NCI-H2107 (cell line): ENCODE results near the gene PRKCH.

Source experiments
- DNase-seq: peaks from one replicate; lab custom pipeline; 2025; lab: John Stamatoyannopoulos, UW

Gene PRKCH

DNA sequence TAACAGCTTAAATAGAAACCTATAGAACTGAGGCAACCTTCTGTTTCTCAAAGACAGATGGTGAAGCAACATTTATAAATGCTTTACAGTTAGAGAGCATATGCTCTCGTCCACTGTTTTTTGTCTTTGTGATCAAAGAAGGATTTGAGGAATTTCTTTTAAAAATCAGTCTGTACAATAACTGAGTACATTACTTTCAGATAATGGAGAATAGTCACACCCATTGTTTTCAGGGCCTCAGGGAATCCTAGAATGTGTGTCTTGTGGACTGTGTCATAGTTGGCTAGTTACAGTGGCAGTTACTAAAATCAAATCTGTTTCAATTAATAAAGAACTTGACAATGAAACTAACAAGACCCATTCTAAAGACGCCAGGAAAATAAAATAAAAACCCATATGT is 107.9 kb downstream of the PRKCH start:
- DNase-seq = no peak

- no peak for DNase-seq
Observed at GRCh38 chr14:61430066-61430757, 108.8 kb downstream of the PRKCH start.

DNA sequence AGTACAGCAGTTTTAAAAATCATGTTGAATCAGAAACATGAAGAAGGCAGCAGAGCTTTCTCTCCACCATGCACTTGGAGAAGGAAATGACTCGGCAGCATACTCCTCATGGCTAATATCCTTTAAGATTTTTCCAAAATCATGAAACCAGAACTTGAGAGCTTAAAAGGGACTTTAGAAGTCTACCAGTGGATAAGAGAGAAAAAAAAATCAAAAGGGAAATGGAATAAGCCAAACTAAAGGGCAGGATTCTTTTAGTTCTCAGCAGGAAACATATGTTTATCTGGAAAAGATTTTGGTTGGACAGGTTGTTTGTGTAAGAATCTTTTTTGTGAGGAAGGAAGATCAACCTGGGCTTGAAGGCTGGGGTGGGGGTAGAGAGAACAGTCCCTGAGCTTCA is 111.8 kb downstream of the PRKCH start:
- DNase-seq = no peak

DNA sequence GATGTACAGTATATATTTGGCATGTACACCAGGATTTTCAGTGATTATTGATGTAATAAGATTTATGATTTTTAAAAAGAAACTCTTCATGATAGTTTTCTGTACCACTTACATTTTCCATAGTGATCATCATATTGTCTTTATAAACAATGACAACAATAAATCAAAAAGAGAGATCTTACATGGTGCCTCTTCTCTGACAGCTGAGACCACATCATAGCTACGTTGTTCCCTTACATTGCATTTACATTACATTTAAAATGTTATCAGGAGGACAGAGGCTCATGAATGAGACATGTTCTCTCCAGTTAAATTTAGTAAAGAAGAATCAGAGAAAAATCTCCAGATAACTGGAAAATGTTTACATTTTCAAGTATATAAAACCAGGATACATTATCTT is 112.4 kb downstream of the PRKCH start:
- no peak for DNase-seq

DNA sequence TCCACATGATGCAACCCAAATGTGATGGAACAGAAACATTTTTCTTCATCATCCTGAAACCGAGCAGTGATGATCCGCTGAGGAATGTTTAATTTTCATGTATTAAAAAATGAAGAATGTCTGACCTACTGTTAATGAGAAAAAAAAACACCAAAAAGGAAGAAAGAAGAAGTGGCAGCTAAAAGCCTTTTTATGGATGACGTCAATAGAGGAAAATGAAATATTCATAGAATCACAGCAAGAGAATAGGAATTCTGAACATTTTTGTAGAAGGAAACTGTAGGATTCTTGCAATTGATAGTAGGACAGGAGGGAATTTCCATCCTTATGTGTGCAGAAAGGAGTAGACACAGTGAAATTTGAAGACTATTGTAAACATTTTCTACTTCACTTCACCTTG is 112.9 kb downstream of the PRKCH start:
- DNase-seq = no peak

DNA sequence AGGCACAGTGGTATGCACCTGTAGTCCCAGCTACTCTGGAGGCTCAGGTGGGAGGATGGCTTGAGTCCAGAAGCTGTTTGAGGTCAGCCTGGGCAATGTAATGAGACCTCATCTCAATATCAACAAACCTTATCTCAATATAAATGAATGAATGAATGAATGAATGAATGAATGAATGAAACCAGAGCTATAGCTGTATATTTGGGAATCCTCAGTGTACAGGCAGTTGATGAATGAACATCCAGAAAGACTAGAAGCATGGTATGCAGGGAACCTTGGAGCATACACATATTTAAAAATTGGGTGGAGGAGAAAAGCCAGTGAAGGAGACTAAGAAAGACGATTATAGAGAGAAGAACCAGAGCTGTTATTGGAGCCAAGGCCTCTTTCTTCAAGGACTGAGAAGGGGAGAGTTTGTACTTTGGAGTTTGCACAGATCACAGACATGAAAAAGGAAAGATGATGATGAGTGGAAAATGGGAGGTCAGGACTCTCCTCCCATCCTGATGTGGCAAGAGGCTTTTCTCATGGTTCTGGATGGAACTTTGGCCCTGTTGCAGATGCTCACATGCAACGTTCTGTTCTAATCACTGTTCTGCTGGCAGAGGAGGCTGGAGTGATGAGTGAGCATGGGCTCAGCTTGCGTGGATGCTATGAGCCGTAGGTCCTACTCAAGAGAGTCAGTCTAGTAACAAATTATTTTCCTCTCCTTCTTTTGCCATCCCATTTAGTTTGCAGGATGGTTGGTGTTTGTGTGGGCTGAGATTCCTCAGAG is 114.4 kb downstream of the PRKCH start:
- DNase-seq = no peak

- DNase-seq = no peak
Observed at GRCh38 chr14:61437381-61437780, 116.0 kb downstream of the PRKCH start.

DNA sequence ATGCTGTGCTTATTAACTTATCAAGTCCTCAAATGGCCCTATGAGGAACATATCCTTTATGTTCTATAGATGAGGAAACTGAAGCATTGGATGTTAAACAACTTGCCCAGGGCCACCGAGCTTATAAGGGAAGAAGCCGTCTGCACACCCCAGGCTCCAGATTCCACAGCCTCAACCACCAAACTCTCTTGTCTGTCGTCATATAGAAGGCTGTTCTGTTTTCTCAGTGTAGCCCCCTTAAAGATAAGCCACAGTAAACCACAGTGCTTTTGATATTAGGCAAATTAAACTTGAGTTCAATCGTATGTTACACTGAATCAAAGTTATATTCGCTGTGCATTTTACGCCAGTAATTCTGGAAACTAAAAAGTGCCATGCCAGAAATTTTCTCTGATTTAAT is 116.7 kb downstream of the PRKCH start:
- DNase-seq = no peak

GRCh38 chr14:61438497-61438859 is 117.1 kb downstream of the PRKCH start:
- no peak for DNase-seq

DNA sequence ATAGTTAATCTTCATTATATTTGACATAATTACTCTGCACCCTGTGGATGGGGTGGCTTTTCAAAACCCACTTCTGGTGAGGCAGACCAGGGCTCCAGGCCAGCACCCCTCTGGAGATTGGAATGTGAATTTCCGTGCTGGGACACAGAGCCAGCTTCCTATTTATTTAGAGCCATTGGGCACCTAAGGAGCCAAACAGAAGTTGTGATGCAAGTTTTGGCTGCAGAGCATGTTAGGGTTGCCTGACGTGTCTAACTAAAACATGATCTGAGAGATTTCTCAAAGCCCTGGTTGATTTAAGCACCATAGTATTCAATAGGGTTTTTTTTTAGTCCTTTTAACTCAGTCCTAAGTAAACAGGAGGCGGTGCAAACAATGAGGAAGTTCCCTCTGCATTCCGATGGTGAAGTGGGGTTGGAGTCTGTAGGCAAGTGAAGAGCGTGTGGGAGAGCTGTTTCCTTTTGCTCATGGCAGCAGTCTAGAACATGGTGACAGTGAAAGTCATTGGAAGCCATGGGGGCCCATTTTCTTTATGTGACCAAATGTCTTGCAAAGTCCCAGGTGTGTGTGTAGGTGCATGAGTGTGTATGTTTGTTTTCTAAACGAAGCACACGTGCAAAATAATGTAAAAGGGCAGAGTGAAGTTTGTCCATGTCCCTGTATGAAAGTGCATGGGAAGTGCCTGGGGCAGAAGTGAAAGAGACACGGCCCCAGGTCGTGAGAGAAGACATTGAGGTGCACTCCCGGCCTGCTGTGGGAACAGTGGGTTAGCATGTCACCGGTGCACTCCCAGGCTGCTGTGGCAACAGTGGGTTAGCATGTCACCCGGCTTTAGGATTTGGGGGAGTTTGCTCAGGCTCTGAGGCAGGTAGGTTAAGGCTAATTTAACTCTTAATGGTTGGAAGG is 117.7 kb downstream of the PRKCH start:
- no peak for DNase-seq

DNA sequence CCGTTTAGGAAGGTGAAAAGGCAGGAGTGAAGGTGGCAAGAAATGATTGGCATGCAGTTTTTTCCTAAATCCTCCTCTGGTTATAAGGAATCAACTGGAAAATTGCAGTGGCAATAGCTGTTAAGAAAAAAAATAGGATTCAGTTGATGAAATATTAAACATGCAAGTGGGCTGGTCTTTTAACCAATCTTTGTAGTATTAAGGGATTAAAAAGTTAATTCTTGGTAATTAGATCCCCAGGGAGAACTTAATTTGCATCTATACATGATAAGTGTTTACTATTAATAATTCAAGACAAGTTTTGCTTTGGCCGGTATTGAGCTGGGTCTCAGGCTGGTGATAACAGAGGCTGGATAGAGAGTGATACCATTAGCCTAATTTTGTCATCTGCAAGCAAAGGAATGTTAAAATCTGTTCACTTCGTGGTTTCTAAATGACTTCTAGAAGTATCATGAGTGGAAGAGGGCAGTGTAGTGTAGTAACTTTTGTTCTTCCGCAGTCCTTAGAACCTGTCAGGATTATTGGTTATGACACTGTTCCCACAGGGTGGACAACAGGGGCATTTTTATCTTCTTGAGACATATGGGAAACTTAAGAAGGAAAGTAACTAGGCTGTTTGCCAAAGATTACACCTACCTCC is 118.5 kb downstream of the PRKCH start:
- DNase-seq = no peak

- no peak for DNase-seq
Observed at GRCh38 chr14:61443481-61443880, 122.1 kb downstream of the PRKCH start.

- DNase-seq = no peak
Observed at GRCh38 chr14:61444215-61444768, 122.9 kb downstream of the PRKCH start.

GRCh38 chr14:61451491-61451890 is 130.1 kb downstream of the PRKCH start:
- DNase-seq = peak; percentile 37

GRCh38 chr14:61451891-61452400 is 130.6 kb downstream of the PRKCH start:
- no peak for DNase-seq

GRCh38 chr14:61452452-61452851 is 131.1 kb downstream of the PRKCH start:
- DNase-seq = no peak

GRCh38 chr14:61453103-61453767 is 131.9 kb downstream of the PRKCH start:
- DNase-seq = no peak

DNA sequence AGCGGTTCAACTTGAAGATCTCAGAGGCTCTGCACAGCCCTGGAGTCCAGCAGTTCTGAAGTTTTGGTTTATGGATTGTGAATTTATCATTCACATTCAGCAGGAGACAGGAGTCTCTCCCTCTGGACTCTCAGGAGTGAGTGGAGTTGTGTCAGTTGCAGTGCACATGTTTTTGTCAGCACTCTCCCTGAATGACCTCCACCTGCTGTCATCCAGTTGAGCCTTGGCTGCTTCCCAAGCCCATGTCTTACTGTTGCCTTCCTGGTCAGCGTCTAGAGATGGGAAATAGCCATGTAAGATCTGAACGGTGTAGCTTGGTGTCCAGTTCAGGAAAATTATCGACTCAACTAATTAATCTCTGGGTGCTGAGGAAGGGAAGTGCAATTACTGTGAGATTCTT is 133.2 kb downstream of the PRKCH start:
- DNase-seq = no peak

DNA sequence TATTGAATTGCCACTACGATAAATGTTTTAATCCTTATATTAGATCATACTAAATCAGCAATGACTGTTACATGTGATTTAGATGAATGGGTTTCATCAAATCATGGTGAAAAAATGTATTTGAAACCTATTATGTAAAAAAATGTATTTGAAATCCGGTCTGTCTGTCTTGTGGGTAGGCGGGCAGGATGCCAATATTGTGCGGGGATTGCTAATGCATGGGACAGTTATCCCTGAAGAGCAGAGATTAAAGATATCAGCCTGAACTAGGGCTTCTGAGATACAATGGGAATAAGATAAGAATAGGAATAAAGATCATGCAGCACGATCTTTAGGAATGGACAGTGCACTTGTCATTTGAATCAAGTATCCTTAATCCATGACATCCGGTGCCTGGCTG is 134.0 kb downstream of the PRKCH start:
- DNase-seq = no peak

GRCh38 chr14:61456720-61457119 is 135.3 kb downstream of the PRKCH start:
- peak; percentile 95 for DNase-seq

GRCh38 chr14:61458766-61459165 is 137.4 kb downstream of the PRKCH start:
- no peak for DNase-seq
